WTC11 (cell line): Measurements from ENCODE around the gene SERPINB12. TPM values are rescaled to one million over a fixed set of nuclear protein-coding genes. Genes with fewer than 3 reads are reported as not detected.

Experiments used
- ATAC-seq: fragments of 200-7000 bp; cut with Tn5 transposase; 2 replicates; pipeline ENCODE4 v1.10.0; 2021; ENCODE audit warnings: mild to moderate bottlenecking, moderate library complexity
- CTCF ChIA-PET: fragments of 300-600 bp; sonication (Branson Sonifier 250); formaldehyde crosslinking; loops from one replicate; lab custom pipeline; 2021; ENCODE audit warnings: antibody characterized with exemption; lab: Charles Lee
- POLR2A ChIA-PET: fragments of 350-600 bp; sonication (Branson Sonifier 250); formaldehyde crosslinking; loops from one replicate; lab custom pipeline; 2021; ENCODE audit warnings: antibody characterized with exemption; lab: Charles Lee
- DNase-seq: peaks from one replicate; pipeline ENCODE4 v3.0.0; 2021; ENCODE audit warnings: low spot score
- H3K27ac Mint-ChIP-seq: 2 replicates; pipeline ENCODE4 v1.8.0; 2021; ENCODE audit warnings: mixed read lengths
- H3K27me3 Mint-ChIP-seq: 2 replicates; pipeline ENCODE4 v1.8.0; 2021; ENCODE audit warnings: low read depth, mild to moderate bottlenecking, moderate library complexity, mixed read lengths
- H3K36me3 Mint-ChIP-seq: 2 replicates; pipeline ENCODE4 v1.8.0; 2021; ENCODE audit warnings: mixed read lengths
- H3K4me1 Mint-ChIP-seq: 2 replicates; pipeline ENCODE4 v1.8.0; 2022; ENCODE audit warnings: mixed read lengths
- H3K4me3 Mint-ChIP-seq: 2 replicates; pipeline ENCODE4 v1.8.0; 2021; ENCODE audit warnings: mild to moderate bottlenecking, moderate library complexity, mixed read lengths
- H3K9me3 Mint-ChIP-seq: 2 replicates; pipeline ENCODE4 v1.8.0; 2021; ENCODE audit warnings: mixed read lengths
- ATF1 ChIP-seq: sonication (generic); formaldehyde crosslinking; IDR thresholded peaks from 2 replicates; pipeline ENCODE4 v1.8.1; 2023; ENCODE audit warnings: mild to moderate bottlenecking, moderate library complexity, missing genetic modification reagents
- CTCF ChIP-seq: fragments of 200-600 bp; IDR thresholded peaks from 2 replicates; pipeline ENCODE4 v1.8.0; 2022; ENCODE audit warnings: antibody characterized with exemption
- E2F4 ChIP-seq: sonication (generic); formaldehyde crosslinking; IDR thresholded peaks from 2 replicates; pipeline ENCODE4 v1.8.1; 2022; ENCODE audit warnings: low read depth, mild to moderate bottlenecking, moderate library complexity, missing genetic modification reagents, borderline replicate concordance
- E2F5 ChIP-seq: sonication (generic); formaldehyde crosslinking; IDR thresholded peaks from 2 replicates; pipeline ENCODE4 v1.8.1; 2022; ENCODE audit warnings: mild to moderate bottlenecking, moderate library complexity, missing genetic modification reagents
- ELF4 ChIP-seq: sonication (generic); formaldehyde crosslinking; IDR thresholded peaks from 2 replicates; pipeline ENCODE4 v1.8.1; 2022; ENCODE audit warnings: low read depth, mild to moderate bottlenecking, moderate library complexity, missing genetic modification reagents
- ERG ChIP-seq: fragments of 250-450 bp; sonication (Bioruptor Pico); IDR thresholded peaks from 2 replicates; pipeline ENCODE4 v1.8.0; 2021; ENCODE audit warnings: mild to moderate bottlenecking
- FOXJ3 ChIP-seq: sonication (generic); formaldehyde crosslinking; IDR thresholded peaks from 2 replicates; pipeline ENCODE4 v1.9.0; 2021; ENCODE audit warnings: missing genetic modification reagents, mild to moderate bottlenecking, borderline replicate concordance
- FOXK1 ChIP-seq: sonication (generic); formaldehyde crosslinking; IDR thresholded peaks from 2 replicates; pipeline ENCODE4 v1.8.0; 2022; ENCODE audit warnings: mild to moderate bottlenecking, moderate library complexity, missing genetic modification reagents
- HMGXB4 ChIP-seq: sonication (generic); formaldehyde crosslinking; IDR thresholded peaks from 2 replicates; pipeline ENCODE4 v1.8.1; 2023; ENCODE audit warnings: mild to moderate bottlenecking, moderate library complexity, missing genetic modification reagents
- JAZF1 ChIP-seq: fragments of 250-450 bp; sonication (Bioruptor Pico); IDR thresholded peaks from 2 replicates; pipeline ENCODE4 v1.9.0; 2021; ENCODE audit warnings: moderate library complexity, mild to moderate bottlenecking, inconsistent platforms
- MXD4 ChIP-seq: fragments of 250-450 bp; sonication (Bioruptor Pico); IDR thresholded peaks from 2 replicates; pipeline ENCODE4 v1.8.0; 2021; ENCODE audit warnings: mild to moderate bottlenecking, moderate library complexity, borderline replicate concordance
- NR1H2 ChIP-seq: sonication (generic); formaldehyde crosslinking; IDR thresholded peaks from 2 replicates; pipeline ENCODE4 v1.9.0; 2021; ENCODE audit warnings: mild to moderate bottlenecking, moderate library complexity, missing genetic modification reagents
- RELA ChIP-seq: sonication (generic); formaldehyde crosslinking; IDR thresholded peaks from 2 replicates; pipeline ENCODE4 v1.8.1; 2022; ENCODE audit warnings: missing genetic modification reagents, mild to moderate bottlenecking, borderline replicate concordance
- RORB ChIP-seq: fragments of 250-450 bp; sonication (Bioruptor Pico); IDR thresholded peaks from 2 replicates; pipeline ENCODE4 v1.9.0; 2021; ENCODE audit warnings: mild to moderate bottlenecking
- SP1 ChIP-seq: sonication (generic); formaldehyde crosslinking; conservative IDR thresholded peaks from 2 replicates; pipeline ENCODE4 v1.8.1; 2022; ENCODE audit warnings: missing genetic modification reagents
- STAT6 ChIP-seq: sonication (generic); formaldehyde crosslinking; conservative IDR thresholded peaks from 2 replicates; pipeline ENCODE4 v1.8.1; 2023; ENCODE audit warnings: mild to moderate bottlenecking, low read depth, missing genetic modification reagents, moderate library complexity
- TCF7 ChIP-seq: sonication (generic); formaldehyde crosslinking; IDR thresholded peaks from 2 replicates; pipeline ENCODE4 v1.8.0; 2022; ENCODE audit warnings: mild to moderate bottlenecking, low read depth, missing genetic modification reagents, moderate library complexity
- TP53 ChIP-seq: sonication (generic); formaldehyde crosslinking; IDR thresholded peaks from 2 replicates; pipeline ENCODE4 v1.8.1; 2023; ENCODE audit warnings: mild to moderate bottlenecking, missing genetic modification reagents
- ZBTB43 ChIP-seq: sonication (generic); formaldehyde crosslinking; IDR thresholded peaks from 2 replicates; pipeline ENCODE4 v1.8.1; 2023; ENCODE audit warnings: mild to moderate bottlenecking, missing genetic modification reagents
- ZNF416 ChIP-seq: fragments of 250-450 bp; sonication (Bioruptor Pico); IDR thresholded peaks from 2 replicates; pipeline ENCODE4 v1.9.0; 2021; ENCODE audit warnings: mild to moderate bottlenecking, inconsistent platforms
- ZNF512 ChIP-seq: sonication (generic); formaldehyde crosslinking; IDR thresholded peaks from 2 replicates; pipeline ENCODE4 v1.8.1; 2022; ENCODE audit warnings: missing genetic modification reagents, borderline replicate concordance
- total RNA-seq: library from RNA; stranded (reverse); gene quantifications from 3 replicates; pipeline ENCODE4 v1.2.3, GENCODE V29; 2021

SERPINB12 gene
- total RNA-seq, 1 experiment from 2014 or later, result not detected

- Mint-ChIP-seq H3K9me3 (peaks cover 5% of the 10 kb centered on the region; the same call in 1 of the 2 replicates), H3K27me3 (no peaks in the 10 kb centered on the region), H3K4me1 (no peaks in the 10 kb centered on the region; the same call in 1 of the 2 replicates), H3K27ac (no peak overlapping the region), H3K4me3 (no peak overlapping the region), H3K36me3 (no peaks in the 10 kb centered on the region)
- POLR2A ChIA-PET, result no interaction called here
- ATAC-seq (no peak), DNase-seq (no peak)
- no peak for TF ChIP-seq ERG (CRISPR knock-in tag)
- no peak for TF ChIP-seq JAZF1 (CRISPR knock-in tag)
- TF ChIP-seq TP53, result no peak
- TF ChIP-seq ATF1 (CRISPR knock-in tag), result no peak
- TF ChIP-seq CTCF, result no peak
- TF ChIP-seq RELA (CRISPR knock-in tag), result no peak
- no peak for TF ChIP-seq ZNF512
- no peak for TF ChIP-seq MXD4
- no peak for TF ChIP-seq FOXJ3 (CRISPR knock-in tag)
- CTCF ChIA-PET, result interaction anchor here (1.2 to 2.3 kb wide), 3 partner anchors 49 to 57 kb away, joined by 4 to 8 read pairs (median 5); no protein-coding TSS in a partner anchor
Measured at GRCh38 chr18:63567825-63568224, 25.7 kb downstream of the SERPINB12 start.

GRCh38 chr18:63570721-63571120 is 28.6 kb downstream of the SERPINB12 start:
- DNase-seq (no peak), ATAC-seq (no peak)
- Mint-ChIP-seq H3K27me3 (no peaks in the 10 kb centered on the region), H3K36me3 (no peaks in the 10 kb centered on the region), H3K4me1 (no peaks in the 10 kb centered on the region; the same call in 1 of the 2 replicates), H3K9me3 (peaks cover 5% of the 10 kb centered on the region; the same call in 1 of the 2 replicates), H3K27ac (no peak overlapping the region), H3K4me3 (no peak overlapping the region)
- ChIA-PET CTCF (interaction anchor here (1.3 kb wide), 1 partner anchor 59 kb away, joined by 6 read pairs; no protein-coding TSS in a partner anchor), POLR2A (no interaction called here)
- no peak for TF ChIP-seq RORB (CRISPR knock-in tag)
- no peak for TF ChIP-seq TCF7 (CRISPR knock-in tag)
- TF ChIP-seq NR1H2 (CRISPR knock-in tag), result no peak
- TF ChIP-seq FOXK1 (CRISPR knock-in tag), result no peak
- TF ChIP-seq ZNF416, result no peak
- no peak for TF ChIP-seq ERG (CRISPR knock-in tag)
- no peak for TF ChIP-seq SP1 (CRISPR knock-in tag)
- TF ChIP-seq E2F5 (CRISPR knock-in tag), result no peak
- no peak for TF ChIP-seq E2F4 (CRISPR knock-in tag)
- TF ChIP-seq STAT6 (CRISPR knock-in tag), result no peak
- no peak for TF ChIP-seq ZBTB43 (CRISPR knock-in tag)
- TF ChIP-seq HMGXB4 (CRISPR knock-in tag), result no peak
- no peak for TF ChIP-seq ELF4
